ENCODE results near the gene TMEM132C. TPM values are rescaled to one million over a fixed set of nuclear protein-coding genes. Genes with fewer than 3 reads are reported as not detected.

Gene TMEM132C
- total and polyA plus RNA-seq, 3 donors from 2014 or later, result 2.9 to 5.5 (median 3.3) TPM

- intact Hi-C loops (cut with DNase I; ENCODE audit: low total_unique reads), result no loop called here
- Histone ChIP-seq H3K36me3 (ENCODE audit: low read depth, missing control alignments) (no peaks in the 10 kb centered on the region), H3K9me3 (no peaks in the 10 kb centered on the region), H3K4me3 (no peak overlapping the region), H3K4me1 (no peaks in the 10 kb centered on the region), H3K27me3 (no peaks in the 10 kb centered on the region), H3K27ac (no peak overlapping the region)
- 70 to 74% methylated on average over 5 of the region's 5 CpGs for WGBS, 2 donors
- no peak for TF ChIP-seq CTCF (IDR thresholded peaks at IDR 0.05)
- TF ChIP-seq POLR2A (IDR thresholded peaks at IDR 0.05), result no peak
- DNase-seq, result no peak
Measured at GRCh38 chr12:128534906-128535305, 267.9 kb downstream of the TMEM132C start.

GRCh38 chr12:128536810-128537209 lies 269.8 kb downstream of the TMEM132C start:
- no peak overlapping the region for H3K27ac ChIP-seq
- TF ChIP-seq POLR2A (IDR thresholded peaks at IDR 0.05), result no peak
- TF ChIP-seq CTCF (IDR thresholded peaks at IDR 0.05), result no peak
- DNase-seq, result no peak
- H3K9me3 ChIP-seq, result no peaks in the 10 kb centered on the region
- intact Hi-C loops (cut with DNase I; ENCODE audit: low total_unique reads), result no loop called here
- no peaks in the 10 kb centered on the region for H3K36me3 ChIP-seq (ENCODE audit: low read depth, missing control alignments)
- no peaks in the 10 kb centered on the region for H3K4me1 ChIP-seq
- H3K4me3 ChIP-seq, result no peak overlapping the region
- H3K27me3 ChIP-seq, result no peaks in the 10 kb centered on the region

- Histone ChIP-seq H3K9me3 (no peaks in the 10 kb centered on the region), H3K27me3 (no peaks in the 10 kb centered on the region), H3K36me3 (ENCODE audit: low read depth, missing control alignments) (no peaks in the 10 kb centered on the region), H3K4me1 (no peaks in the 10 kb centered on the region), H3K27ac (no peak overlapping the region), H3K4me3 (no peak overlapping the region)
- TF ChIP-seq CTCF (IDR thresholded peaks at IDR 0.05) (no peak), POLR2A (IDR thresholded peaks at IDR 0.05) (no peak)
- WGBS, 2 donors, result 48 to 64% methylated on average over 1 of the region's 1 CpG
- intact Hi-C loops (cut with DNase I; ENCODE audit: low total_unique reads), result no loop called here
- DNase-seq, result no peak
Measured at GRCh38 chr12:128537668-128538067, 270.7 kb downstream of the TMEM132C start.

GRCh38 chr12:128542844-128543243 lies 275.9 kb downstream of the TMEM132C start:
- Histone ChIP-seq H3K27ac (no peak overlapping the region), H3K4me3 (no peak overlapping the region), H3K4me1 (no peaks in the 10 kb centered on the region), H3K36me3 (ENCODE audit: low read depth, missing control alignments) (no peaks in the 10 kb centered on the region), H3K9me3 (no peaks in the 10 kb centered on the region), H3K27me3 (no peaks in the 10 kb centered on the region)
- DNase-seq, result no peak
- TF ChIP-seq CTCF (IDR thresholded peaks at IDR 0.05), result no peak
- no peak for TF ChIP-seq POLR2A (IDR thresholded peaks at IDR 0.05)
- intact Hi-C loops (cut with DNase I; ENCODE audit: low total_unique reads), result no loop called here
- WGBS, 2 donors, result 77 to 81% methylated on average over 7 of the region's 7 CpGs

- H3K27me3 ChIP-seq, result no peaks in the 10 kb centered on the region
- no peak for DNase-seq
- TF ChIP-seq POLR2A (IDR thresholded peaks at IDR 0.05) (no peak), CTCF (IDR thresholded peaks at IDR 0.05) (no peak)
- no peak overlapping the region for H3K27ac ChIP-seq
- no peaks in the 10 kb centered on the region for H3K36me3 ChIP-seq (ENCODE audit: low read depth, missing control alignments)
- no peaks in the 10 kb centered on the region for H3K4me1 ChIP-seq
- intact Hi-C loops (cut with DNase I; ENCODE audit: low total_unique reads), result no loop called here
- H3K9me3 ChIP-seq, result no peaks in the 10 kb centered on the region
- H3K4me3 ChIP-seq, result no peak overlapping the region
- WGBS, 2 donors, result 80 to 82% methylated on average over 6 of the region's 6 CpGs
Measured at GRCh38 chr12:128543460-128543859, 276.5 kb downstream of the TMEM132C start.
